HG03064 (cell line): ENCODE results near the gene SFTA2.

ENCODE experiments used
- ATAC-seq: cut with Tn5 transposase; IDR thresholded peaks from one replicate; pipeline ENCODE4 v1.9.1; 2021; ENCODE audit warnings: low read depth; ENCODE audit not compliant: unreplicated experiment

The SFTA2 gene

GRCh38 chr6:30881392-30882203, 50.4 kb downstream of the SFTA2 start:
- ATAC-seq = no peak
